HL-60 (cell line): Measurements from ENCODE around the gene SLC29A4.
"Not testable (repeated sequence)": the region's sequence is repeated elsewhere in the genome, so short reads cannot be mapped to it uniquely, and the experiment has no call there.

Experiments used
- CTCF ChIP-seq: IDR thresholded peaks from one replicate; pipeline ENCODE4 v1.5.1; 2011; ENCODE audit warnings: low read length, control low read depth, inconsistent platforms; ENCODE audit not compliant: insufficient read depth
- POLR2AphosphoS5 ChIP-seq: IDR thresholded peaks from 2 replicates; pipeline ENCODE4 v1.6.1; 2012; ENCODE audit warnings: low read depth
- SPI1 ChIP-seq: IDR thresholded peaks from 2 replicates; pipeline ENCODE4 v1.6.1; 2012; ENCODE audit warnings: low read depth, mild to moderate bottlenecking, borderline replicate concordance

- not testable (repeated sequence) for TF ChIP-seq CTCF, POLR2AphosphoS5, SPI1
Observed at GRCh38 chr7:5318613-5319012, 35.9 kb downstream of the SLC29A4 start.
